AG04450 (cell line): ENCODE measurements around the gene C4orf50. TPM values are rescaled to one million over a fixed set of nuclear protein-coding genes. Genes with fewer than 3 reads are reported as not detected.
"Not testable (repeated sequence)": the region's sequence is repeated elsewhere in the genome, so short reads cannot be mapped to it uniquely, and the experiment has no call there.

Source experiments
- CTCF ChIA-PET: fragments of 300-600, 350-600 bp; formaldehyde crosslinking; extraction: SDS; loops from one replicate; lab custom pipeline; 2022; ENCODE audit warnings: antibody characterized with exemption, inconsistent platforms; lab: Charles Lee
- POLR2A ChIA-PET: fragments of 350-600 bp; formaldehyde crosslinking; extraction: SDS; loops from one replicate; lab custom pipeline; 2021; ENCODE audit warnings: antibody characterized with exemption, inconsistent platforms; lab: Yijun Ruan, JAX
- DNase-seq: peaks from one replicate; pipeline ENCODE4 v3.0.0-alpha.2; 2011; ENCODE audit warnings: low read depth, low spot score
- H3K27ac ChIP-seq: one replicate; pipeline ENCODE4 v1.5.1; 2012; ENCODE audit warnings: low read depth, low read length, control low read depth
- H3K27me3 ChIP-seq: one replicate; pipeline ENCODE4 v1.6.0; 2012; ENCODE audit warnings: low read length; ENCODE audit not compliant: control insufficient read depth, insufficient read depth
- H3K4me3 ChIP-seq: 2 replicates; pipeline ENCODE4 v1.5.1; 2011; ENCODE audit warnings: mild to moderate bottlenecking, low read depth, low read length, control low read depth
- H3K9me3 ChIP-seq: 2 replicates; pipeline ENCODE4 v1.5.1; 2012; ENCODE audit warnings: low read length; ENCODE audit not compliant: control insufficient read depth, insufficient read depth
- polyA plus RNA-seq: library from polyadenylated mRNA; depleted of rRNA; stranded (reverse); fragments of >200 nt; gene quantifications from 2 replicates; pipeline ENCODE4 v1.2.3, GENCODE V29; 2011
- TF ChIP-seq, protein P1 (sequence below): IDR thresholded peaks from 2 replicates; pipeline ENCODE4 v1.5.1; 2011; ENCODE audit warnings: low read depth, low read length, control low read depth, inconsistent platforms

C4orf50 gene
- polyA plus RNA-seq, 1 experiment, result not detected

- ChIA-PET POLR2A (no interaction called here), CTCF (interaction anchor here (1.2 kb wide), 1 partner anchor 46 kb away, joined by 3 read pairs; no protein-coding TSS in a partner anchor)
- H3K27me3 ChIP-seq, result no peaks in the 10 kb centered on the region
Observed at GRCh38 chr4:5952286-5952974, 65.8 kb downstream of the C4orf50 start.

DNA sequence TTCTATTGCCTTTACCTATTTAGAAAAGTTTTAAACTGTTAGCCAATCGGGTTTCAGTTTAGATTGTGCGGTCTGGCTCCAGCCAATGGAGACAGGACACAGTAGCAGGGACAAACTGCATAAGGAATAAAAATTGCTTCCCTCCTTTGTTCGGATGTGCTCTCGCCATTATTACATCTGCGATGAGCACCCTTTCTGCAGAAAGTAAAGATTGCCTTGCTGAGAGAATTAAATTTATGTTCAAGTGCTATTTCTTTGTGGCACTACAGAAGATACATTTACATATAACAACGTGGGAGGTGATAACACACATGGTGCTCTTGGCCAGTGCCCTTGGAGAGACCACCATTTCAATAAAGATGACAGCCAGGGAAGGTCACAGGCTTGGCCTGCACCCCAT, 71.6 kb downstream of the C4orf50 start:
- H3K9me3 ChIP-seq, result peaks cover 16% of the 10 kb centered on the region
- H3K27me3 ChIP-seq, DNase-seq, POLR2A ChIA-PET, CTCF ChIA-PET, H3K27ac ChIP-seq, H3K4me3 ChIP-seq: not testable (repeated sequence)

More at GRCh38 chr4:5952286-5952974, 65.8 kb downstream of the C4orf50 start:
- peaks cover 4% of the 10 kb centered on the region; the same call in 1 of the 2 replicates for H3K9me3 ChIP-seq
- H3K27ac ChIP-seq, result no peak overlapping the region
- TF ChIP-seq, protein P1, sequence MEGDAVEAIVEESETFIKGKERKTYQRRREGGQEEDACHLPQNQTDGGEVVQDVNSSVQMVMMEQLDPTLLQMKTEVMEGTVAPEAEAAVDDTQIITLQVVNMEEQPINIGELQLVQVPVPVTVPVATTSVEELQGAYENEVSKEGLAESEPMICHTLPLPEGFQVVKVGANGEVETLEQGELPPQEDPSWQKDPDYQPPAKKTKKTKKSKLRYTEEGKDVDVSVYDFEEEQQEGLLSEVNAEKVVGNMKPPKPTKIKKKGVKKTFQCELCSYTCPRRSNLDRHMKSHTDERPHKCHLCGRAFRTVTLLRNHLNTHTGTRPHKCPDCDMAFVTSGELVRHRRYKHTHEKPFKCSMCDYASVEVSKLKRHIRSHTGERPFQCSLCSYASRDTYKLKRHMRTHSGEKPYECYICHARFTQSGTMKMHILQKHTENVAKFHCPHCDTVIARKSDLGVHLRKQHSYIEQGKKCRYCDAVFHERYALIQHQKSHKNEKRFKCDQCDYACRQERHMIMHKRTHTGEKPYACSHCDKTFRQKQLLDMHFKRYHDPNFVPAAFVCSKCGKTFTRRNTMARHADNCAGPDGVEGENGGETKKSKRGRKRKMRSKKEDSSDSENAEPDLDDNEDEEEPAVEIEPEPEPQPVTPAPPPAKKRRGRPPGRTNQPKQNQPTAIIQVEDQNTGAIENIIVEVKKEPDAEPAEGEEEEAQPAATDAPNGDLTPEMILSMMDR, result no peak
- no peak for DNase-seq
- no peak overlapping the region for H3K4me3 ChIP-seq

DNA sequence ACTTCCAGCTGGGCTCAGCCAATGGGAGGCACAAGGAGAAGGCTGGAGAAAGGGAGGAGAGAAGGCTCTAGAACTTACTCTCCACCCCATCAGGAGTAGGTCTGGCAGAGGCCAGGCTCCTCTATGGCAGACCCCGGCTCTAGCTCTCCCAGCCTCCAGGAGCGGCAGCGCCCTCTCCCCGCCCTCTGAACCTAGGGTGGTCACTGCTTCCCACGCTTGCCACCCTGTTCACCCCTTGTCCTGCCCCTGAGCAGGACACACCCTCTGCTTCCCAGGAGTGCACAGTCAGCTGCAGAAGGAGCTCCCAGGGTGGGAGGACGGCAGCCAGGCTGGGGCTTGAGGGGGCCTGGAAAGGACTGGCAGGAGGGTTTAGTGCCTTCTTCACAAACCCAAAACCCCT, 72.3 kb downstream of the C4orf50 start:
- Histone ChIP-seq H3K27me3 (peaks cover 3% of the 10 kb centered on the region), H3K9me3 (peaks cover 16% of the 10 kb centered on the region), H3K4me3 (no peak overlapping the region), H3K27ac (no peak overlapping the region)
- DNase-seq, result no peak
- TF ChIP-seq, protein P1, result no peak
- CTCF ChIA-PET, result no interaction called here
- POLR2A ChIA-PET, result no interaction called here

GRCh38 chr4:5945171-5945570, 73.1 kb downstream of the C4orf50 start:
- no peak overlapping the region for H3K4me3 ChIP-seq
- H3K27me3 ChIP-seq, result peaks cover 3% of the 10 kb centered on the region
- ChIA-PET POLR2A (no interaction called here), CTCF (no interaction called here)
- TF ChIP-seq, protein P1, result no peak
- H3K9me3 ChIP-seq, result peaks cover 16% of the 10 kb centered on the region
- DNase-seq, result no peak
- no peak overlapping the region for H3K27ac ChIP-seq

- TF ChIP-seq, protein P1, result no peak
- ChIA-PET CTCF (no interaction called here), POLR2A (no interaction called here)
- Histone ChIP-seq H3K4me3 (no peak overlapping the region), H3K27ac (no peak overlapping the region), H3K27me3 (peaks cover 3% of the 10 kb centered on the region), H3K9me3 (peaks cover 16% of the 10 kb centered on the region)
- no peak for DNase-seq
Observed at GRCh38 chr4:5943561-5943960, 74.7 kb downstream of the C4orf50 start.
